CD4-positive, alpha-beta T cell treated with Interleukin-12 subunit alpha and Interleukin-12 subunit beta, for 1 hour (primary cell): ENCODE data around the gene ACAA2.

Experiments used
- DNase-seq: peaks from one replicate; pipeline ENCODE4 v3.0.0-alpha.2; 2020

The ACAA2 gene, protein sequence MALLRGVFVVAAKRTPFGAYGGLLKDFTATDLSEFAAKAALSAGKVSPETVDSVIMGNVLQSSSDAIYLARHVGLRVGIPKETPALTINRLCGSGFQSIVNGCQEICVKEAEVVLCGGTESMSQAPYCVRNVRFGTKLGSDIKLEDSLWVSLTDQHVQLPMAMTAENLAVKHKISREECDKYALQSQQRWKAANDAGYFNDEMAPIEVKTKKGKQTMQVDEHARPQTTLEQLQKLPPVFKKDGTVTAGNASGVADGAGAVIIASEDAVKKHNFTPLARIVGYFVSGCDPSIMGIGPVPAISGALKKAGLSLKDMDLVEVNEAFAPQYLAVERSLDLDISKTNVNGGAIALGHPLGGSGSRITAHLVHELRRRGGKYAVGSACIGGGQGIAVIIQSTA

DNA sequence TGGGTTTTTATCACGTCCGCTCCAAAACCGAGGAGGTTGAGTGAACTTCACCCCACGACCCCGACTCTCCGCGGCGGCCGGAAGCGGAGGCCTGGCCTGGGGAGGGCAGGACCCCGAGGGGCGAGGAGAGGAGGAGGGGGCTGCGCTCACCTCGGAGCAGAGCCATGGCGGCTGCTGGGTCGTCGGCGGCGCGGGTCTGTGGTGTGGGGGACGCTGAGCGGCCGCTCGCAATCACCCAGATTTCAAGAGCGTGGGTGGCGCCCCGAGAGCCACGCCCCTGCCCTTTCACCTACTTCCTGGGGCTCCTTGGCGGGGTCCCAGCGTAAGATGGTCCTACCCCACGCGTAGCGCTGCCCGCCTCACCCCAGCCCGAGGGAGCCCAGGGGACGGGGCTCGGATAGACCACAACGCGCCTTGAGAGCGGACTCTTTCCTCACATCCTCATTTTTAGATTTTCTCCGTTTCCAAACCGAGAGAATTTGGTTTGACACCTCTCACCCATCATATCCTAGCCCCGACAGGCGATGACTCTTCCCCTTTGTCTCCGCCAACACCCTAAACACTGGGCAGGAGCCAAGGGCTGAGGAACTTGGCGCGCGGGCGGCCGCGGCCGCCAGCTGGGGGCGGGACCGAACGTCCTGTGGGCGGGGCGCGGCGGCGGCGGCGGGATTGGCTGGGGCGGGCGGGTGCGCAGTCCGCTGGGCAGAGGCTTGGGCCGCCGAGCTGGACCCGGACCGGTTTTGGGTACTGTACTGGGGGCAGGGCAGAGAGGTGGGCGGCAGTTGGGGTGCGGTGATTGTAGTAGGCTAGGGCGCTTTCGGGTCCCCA lies at the start of gene ACAA2:
TSS of gene ACAA2 (minus strand) at position 215 of the 828 bp plus-strand sequence. CDS start at position 166, 49 bp downstream.
- DNase-seq = peak; percentile 83

GRCh38 chr18:49862656-49863385 lies 49.5 kb upstream of the ACAA2 start:
- no peak for DNase-seq

DNA sequence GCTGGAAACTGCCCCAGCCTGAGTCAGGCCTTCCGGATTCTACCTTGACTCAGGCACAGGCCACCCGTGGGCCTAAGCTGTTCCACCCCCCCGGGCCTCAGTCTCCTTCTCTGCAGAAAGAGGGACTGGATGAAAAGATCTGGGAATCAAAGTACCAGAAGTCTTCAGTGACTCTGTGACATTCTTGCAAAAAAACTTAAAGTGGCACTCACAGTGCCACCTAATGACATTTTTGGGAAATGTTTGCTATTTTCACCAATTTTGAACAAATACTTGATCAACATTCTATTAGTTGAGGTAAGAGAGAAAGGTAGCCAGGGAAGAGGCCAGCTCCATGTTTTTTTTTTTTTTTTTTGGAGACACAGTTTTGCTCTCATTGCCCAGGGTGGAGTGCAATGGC lies 48.3 kb upstream of the ACAA2 start:
- DNase-seq = peak; percentile 20

GRCh38 chr18:49859725-49860124 lies 46.4 kb upstream of the ACAA2 start:
- DNase-seq = no peak

DNA sequence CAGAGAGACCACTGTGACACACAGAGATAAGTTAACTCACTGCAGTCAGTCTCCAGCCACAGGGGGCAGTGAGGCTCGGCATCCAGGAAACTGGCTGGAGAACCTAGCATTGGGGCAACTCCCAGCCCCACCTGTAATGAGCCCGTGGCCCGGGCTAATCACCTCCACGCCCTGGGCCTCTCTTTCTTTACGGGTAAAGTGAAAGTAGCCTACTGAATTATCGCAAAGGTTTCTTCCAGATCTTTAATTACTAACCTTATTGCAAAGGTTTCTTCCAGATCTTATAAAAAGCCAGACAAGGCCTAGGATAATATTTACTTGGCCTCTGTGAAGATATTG lies 45.7 kb upstream of the ACAA2 start:
- no peak for DNase-seq

DNA sequence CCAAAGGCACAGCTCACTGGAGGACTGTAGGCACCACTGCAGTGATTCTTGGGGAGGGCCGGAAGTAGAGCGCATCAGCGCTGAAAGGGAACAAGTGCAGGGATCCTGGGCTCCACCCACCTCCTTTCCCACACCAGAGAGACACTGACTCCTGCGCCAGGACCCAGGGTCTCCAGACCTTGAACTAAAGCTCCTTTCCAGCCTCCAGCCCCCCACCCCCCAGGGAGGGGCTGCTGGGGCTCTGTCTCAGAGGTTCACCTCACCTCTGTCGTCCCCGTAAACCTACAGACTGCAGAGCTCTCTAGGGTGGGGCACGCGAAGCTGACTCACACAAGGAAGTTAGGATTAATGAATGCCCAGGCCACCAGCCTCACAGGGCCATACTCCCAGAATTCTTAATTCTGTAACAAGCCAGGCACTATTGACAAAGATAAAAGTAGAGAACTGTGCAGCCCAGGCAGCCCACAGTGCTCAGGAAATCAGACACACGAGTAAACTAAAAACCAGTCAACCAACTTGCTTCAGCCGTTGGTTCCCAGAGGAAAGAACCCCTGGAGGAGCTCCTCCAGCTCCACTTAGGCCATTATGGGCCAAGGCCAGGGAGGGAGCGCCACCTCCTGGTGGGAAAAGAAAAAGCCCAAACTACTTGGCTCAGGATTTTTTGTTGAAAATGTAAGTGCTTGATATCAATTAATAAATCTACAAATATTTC lies 45.1 kb upstream of the ACAA2 start:
- peak; percentile 57 for DNase-seq

GRCh38 chr18:49857708-49858107 lies 44.4 kb upstream of the ACAA2 start:
- no peak for DNase-seq

DNA sequence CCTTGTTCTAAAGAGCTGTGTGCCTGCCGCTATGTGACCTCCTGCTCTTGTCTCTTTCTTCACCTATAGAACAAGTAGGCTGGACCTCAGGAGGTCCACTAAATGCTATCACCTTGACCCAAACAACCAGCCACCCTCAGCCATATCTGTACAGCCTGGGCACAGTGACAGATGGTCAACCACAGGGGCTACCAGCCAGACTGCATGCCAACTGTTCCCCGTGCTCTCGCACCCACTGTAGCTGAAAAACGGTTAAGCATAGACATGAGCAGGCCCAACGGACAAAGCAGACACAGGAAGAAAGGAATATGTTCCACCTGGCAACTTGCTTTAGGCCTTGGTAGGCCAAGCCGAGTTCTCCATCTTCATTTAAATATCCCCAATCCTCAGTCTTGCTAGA lies 43.2 kb upstream of the ACAA2 start:
- no peak for DNase-seq

DNA sequence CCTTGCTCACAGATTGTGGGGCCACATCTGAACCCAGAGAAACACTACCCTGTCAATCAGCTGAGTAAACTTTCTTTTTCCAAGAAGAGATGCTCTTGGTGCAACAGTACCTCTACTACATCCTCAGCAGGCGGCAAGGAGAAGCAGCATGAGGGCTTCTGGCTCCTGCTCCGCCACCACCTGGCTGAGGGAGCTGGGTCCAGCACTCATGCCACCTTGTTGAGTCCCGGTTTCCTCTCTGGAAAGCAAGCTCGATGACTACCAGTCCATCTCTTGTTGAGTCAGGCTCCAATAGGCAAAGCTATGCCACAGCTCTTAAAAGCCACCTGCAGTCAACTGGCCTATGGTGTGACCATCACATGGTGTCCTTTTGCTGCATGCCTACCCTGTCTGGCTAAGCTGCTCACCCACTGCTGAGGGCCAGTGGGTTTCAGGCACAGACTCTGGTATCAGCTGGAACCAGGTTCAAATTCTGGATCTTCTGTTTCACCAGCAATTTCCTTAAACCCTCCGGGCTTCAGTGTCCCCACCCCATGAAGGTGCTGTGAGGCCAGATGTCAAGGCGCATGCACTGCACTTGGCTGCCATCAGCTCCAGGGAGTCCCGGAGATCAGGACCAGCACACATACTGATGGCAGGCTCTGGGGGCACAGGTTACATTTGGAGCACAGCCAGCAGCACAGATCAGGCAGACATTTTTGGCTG lies 42.5 kb upstream of the ACAA2 start:
- DNase-seq = no peak

GRCh38 chr18:49854681-49855080 lies 41.3 kb upstream of the ACAA2 start:
- DNase-seq = no peak

DNA sequence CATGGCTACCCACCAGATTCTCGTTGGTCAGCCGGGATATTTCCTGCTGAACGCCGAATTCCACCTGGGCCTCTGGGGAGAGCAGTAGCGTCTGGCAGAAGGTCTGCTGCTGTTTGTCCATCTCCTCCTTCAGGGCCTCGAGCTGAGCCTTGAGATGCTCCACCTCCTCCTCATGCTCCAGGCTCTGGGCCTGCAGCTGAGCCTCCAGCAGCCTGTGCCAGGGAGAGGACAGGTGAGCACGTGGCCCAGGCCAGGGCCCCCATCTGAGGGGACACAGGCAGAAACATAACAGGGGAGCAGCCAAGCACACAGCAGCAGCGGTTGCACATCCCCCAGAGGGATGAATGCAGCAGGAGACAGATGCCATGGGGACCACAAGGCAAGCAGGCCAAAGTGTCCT lies 40.1 kb upstream of the ACAA2 start:
- no peak for DNase-seq

DNA sequence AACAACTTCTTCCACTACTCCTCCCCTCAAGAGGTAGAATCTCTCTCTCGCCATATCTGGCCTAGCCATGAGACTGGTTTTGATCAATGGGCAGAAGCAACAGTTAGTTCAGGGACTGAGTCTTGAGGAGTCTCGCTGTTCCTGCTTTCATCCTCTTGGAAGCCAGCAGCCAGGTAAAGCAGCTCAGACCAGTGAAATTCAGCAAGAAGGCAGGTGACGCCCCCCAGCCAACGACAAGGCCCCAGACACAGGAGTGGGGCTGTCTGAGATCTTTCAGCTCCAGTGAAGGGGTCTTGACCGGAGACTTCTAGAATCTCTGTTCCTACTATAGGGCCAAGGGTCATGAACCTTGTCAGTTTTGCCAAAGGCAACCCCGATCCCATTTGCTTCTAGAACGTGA lies 39.7 kb upstream of the ACAA2 start:
- no peak for DNase-seq

GRCh38 chr18:49851624-49852023 lies 38.3 kb upstream of the ACAA2 start:
- no peak for DNase-seq

DNA sequence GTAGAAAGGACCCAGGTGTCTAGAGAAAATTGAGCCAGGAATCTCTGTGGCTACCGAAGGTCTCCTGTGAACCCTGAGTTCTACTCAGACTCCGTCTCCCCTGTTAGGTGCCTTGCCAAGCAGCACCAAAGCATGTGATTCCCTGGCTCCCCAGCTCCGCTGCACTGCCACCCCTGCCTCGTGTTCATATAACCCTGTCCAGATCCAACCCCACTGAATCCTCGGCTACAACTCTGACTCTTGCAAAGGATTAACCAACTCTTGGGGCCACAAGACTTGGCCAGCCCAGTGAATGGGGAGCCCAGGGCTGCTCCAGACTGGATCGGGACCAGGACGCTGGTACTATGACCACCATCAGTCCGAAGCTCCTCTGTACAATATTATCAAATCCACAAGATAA lies 37.3 kb upstream of the ACAA2 start:
- DNase-seq = no peak

GRCh38 chr18:49849331-49850217 lies 36.2 kb upstream of the ACAA2 start:
- no peak for DNase-seq

GRCh38 chr18:49848115-49848514 lies 34.8 kb upstream of the ACAA2 start:
- no peak for DNase-seq

GRCh38 chr18:49847524-49847923 lies 34.2 kb upstream of the ACAA2 start:
- DNase-seq = no peak

GRCh38 chr18:49846718-49847470 lies 33.6 kb upstream of the ACAA2 start:
- no peak for DNase-seq

GRCh38 chr18:49846361-49846662 lies 33.0 kb upstream of the ACAA2 start:
- DNase-seq = no peak

- DNase-seq = no peak
These were observed 32.5 kb upstream of the ACAA2 start for GRCh38 chr18:49845629-49846360.
